Measurements from ENCODE around the gene KLF13. TPM values are rescaled to one million over a fixed set of nuclear protein-coding genes. Genes with fewer than 3 reads are reported as not detected.

The KLF13 gene
- total RNA-seq, 1 experiment from 2014 or later, result 60.1 TPM

- no peak for ATAC-seq
- Histone ChIP-seq H3K79me2 (ENCODE audit: insufficient read depth, low read length) (no peaks in the 10 kb centered on the region), H3K36me3 (ENCODE audit: control insufficient read depth in 1 of 2, insufficient read depth in 2 of 2, low read length in 2 of 2) (no peaks in the 10 kb centered on the region), H3K9ac (ENCODE audit: low read length) (no peak overlapping the region), H3K4me3 (replicated peaks in 1 of 2; ENCODE audit: low read depth in 1 of 2, low read length in 2 of 2) (no peak overlapping the region), H3K9me2 (ENCODE audit: insufficient read depth) (no peaks in the 10 kb centered on the region), H3K9me3 (ENCODE audit: control insufficient read depth in 1 of 2, insufficient read depth in 1 of 2, low read depth in 1 of 2, low read length in 2 of 2) (peaks cover 0 to 2% of the 10 kb centered on the region in 2 experiments; a peak in 1 of 4 replicates), H3K4me2 (ENCODE audit: low read length) (no peak overlapping the region), H3K4me1 (ENCODE audit: control insufficient read depth in 1 of 2, insufficient read depth in 2 of 2, low read length in 2 of 2) (no peaks in the 10 kb centered on the region), H3K27me3 (ENCODE audit: insufficient read depth, low read length) (no peaks in the 10 kb centered on the region), H3K27ac (ENCODE audit: low read depth, low read length) (no peak overlapping the region), H4K20me1 (ENCODE audit: insufficient read depth) (no peaks in the 10 kb centered on the region), H2AFZ (ENCODE audit: low read depth, low read length, poor library complexity, severe bottlenecking) (no peak overlapping the region)
- RAD21 ChIA-PET (ENCODE audit: low non-redundant PET in 1 of 2, low total read pairs in 2 of 2, uncharacterized antibody in 2 of 2, unreplicated experiment in 2 of 2), result no interaction called here
- CTCF ChIA-PET, result no interaction called here
- TF ChIP-seq CTCF (IDR thresholded peaks at IDR 0.05 in 2 of 3, conservative IDR thresholded peaks at IDR 0.05 in 1 of 3; ENCODE audit: borderline replicate concordance in 1 of 3, insufficient read depth in 1 of 3, low read depth in 2 of 3, low read length in 2 of 3) (no peak), CBX3 (IDR thresholded peaks at IDR 0.05; ENCODE audit: low read depth) (no peak), FOSL1 (IDR thresholded peaks at IDR 0.05; ENCODE audit: low read depth) (no peak), SRF (IDR thresholded peaks at IDR 0.05; ENCODE audit: low read depth) (no peak)
- no TSS peak for BruUV-seq (replicated peaks)
- DNase-seq (ENCODE audit: low read depth, low spot score), result no peak
- POLR2A ChIA-PET, result no interaction called here
- intact Hi-C loops (cut with micrococcal nuclease), result no loop called here
Observed at GRCh38 chr15:31318429-31318828, 8.2 kb upstream of the KLF13 start.

- ATAC-seq (no peak), DNase-seq (ENCODE audit: low read depth, low spot score) (no peak)
- no TSS peak for BruUV-seq (replicated peaks)
- H3K79me2 ChIP-seq (ENCODE audit: insufficient read depth, low read length), result no peaks in the 10 kb centered on the region
- no peak overlapping the region for H3K9ac ChIP-seq (ENCODE audit: low read length)
- RAD21 ChIA-PET (ENCODE audit: low non-redundant PET in 1 of 2, low total read pairs in 2 of 2, uncharacterized antibody in 2 of 2, unreplicated experiment in 2 of 2), result no interaction called here
- H3K4me3 ChIP-seq (replicated peaks in 1 of 2; ENCODE audit: low read depth in 1 of 2, low read length in 2 of 2), result no peak overlapping the region
- no peaks in the 10 kb centered on the region for H3K27me3 ChIP-seq (ENCODE audit: insufficient read depth, low read length)
- no peak overlapping the region for H3K27ac ChIP-seq (ENCODE audit: low read depth, low read length)
- H4K20me1 ChIP-seq (ENCODE audit: insufficient read depth), result no peaks in the 10 kb centered on the region
- H2AFZ ChIP-seq (ENCODE audit: low read depth, low read length, poor library complexity, severe bottlenecking), result no peak overlapping the region
- POLR2A ChIA-PET, result no interaction called here
- no peaks in the 10 kb centered on the region for H3K9me3 ChIP-seq (ENCODE audit: control insufficient read depth in 1 of 2, insufficient read depth in 1 of 2, low read depth in 1 of 2, low read length in 2 of 2)
- H3K9me2 ChIP-seq (ENCODE audit: insufficient read depth), result no peaks in the 10 kb centered on the region
- peaks cover 1 to 4% of the 10 kb centered on the region in 2 experiments; a peak in 2 of 4 replicates for H3K4me1 ChIP-seq (ENCODE audit: control insufficient read depth in 1 of 2, insufficient read depth in 2 of 2, low read length in 2 of 2)
- CTCF ChIA-PET, result no interaction called here
- H3K4me2 ChIP-seq (ENCODE audit: low read length), result no peak overlapping the region
- no peaks in the 10 kb centered on the region for H3K36me3 ChIP-seq (ENCODE audit: control insufficient read depth in 1 of 2, insufficient read depth in 2 of 2, low read length in 2 of 2)
- intact Hi-C loops (cut with micrococcal nuclease), result no loop called here
- TF ChIP-seq ZFX (IDR thresholded peaks at IDR 0.05) (no peak), RAD21 (IDR thresholded peaks at IDR 0.05; ENCODE audit: low read depth) (no peak), TCF7L2 (IDR thresholded peaks at IDR 0.05; ENCODE audit: borderline replicate concordance, extremely low read depth, insufficient read depth, insufficient read length) (no peak), SRF (IDR thresholded peaks at IDR 0.05; ENCODE audit: low read depth) (no peak), ELF1 (IDR thresholded peaks at IDR 0.05; ENCODE audit: borderline replicate concordance, low read depth) (no peak), ZBTB33 (IDR thresholded peaks at IDR 0.05; ENCODE audit: extremely low read depth, insufficient replicate concordance, low read length) (no peak), CTCF (IDR thresholded peaks at IDR 0.05 in 2 of 3, conservative IDR thresholded peaks at IDR 0.05 in 1 of 3; ENCODE audit: borderline replicate concordance in 1 of 3, insufficient read depth in 1 of 3, low read depth in 2 of 3, low read length in 2 of 3) (no peak), EZH2 (IDR thresholded peaks at IDR 0.05) (no peak), POLR2A (IDR thresholded peaks at IDR 0.05; ENCODE audit: borderline replicate concordance, extremely low read depth, insufficient read depth, insufficient read length) (no peak), SIN3A (IDR thresholded peaks at IDR 0.05; ENCODE audit: low read depth) (no peak)
Observed at GRCh38 chr15:31320022-31320421, 6.6 kb upstream of the KLF13 start.

Data from HCT116 (cell line).